ENCODE data around the gene IRAK2. TPM values are rescaled to one million over a fixed set of nuclear protein-coding genes. Genes with fewer than 3 reads are reported as not detected.

The IRAK2 gene
- total RNA-seq, 2 donors from 2014 or later = 1.1 to 2.8 TPM

GRCh38 chr3:10219737-10220136 lies 55.0 kb downstream of the IRAK2 start:
- DNase-seq (ENCODE audit: low spot score) = no peak
- Histone ChIP-seq H3K4me1 (no peaks in the 10 kb centered on the region), H3K4me3 (no peak overlapping the region), H3K36me3 (peaks cover 9% of the 10 kb centered on the region), H3K27ac (no peak overlapping the region), H3K9me3 (peaks cover 3 to 5% of the 10 kb centered on the region in 2 donors), H3K27me3 (no peaks in the 10 kb centered on the region)
- no peak for TF ChIP-seq CTCF (IDR thresholded peaks at IDR 0.05)

GRCh38 chr3:10223676-10224639 lies 59.2 kb downstream of the IRAK2 start:
- no peak for DNase-seq (ENCODE audit: low spot score)
- no peaks in the 10 kb centered on the region for H3K4me1 ChIP-seq
- H3K4me3 ChIP-seq = no peak overlapping the region
- no peaks in the 10 kb centered on the region for H3K27me3 ChIP-seq
- H3K9me3 ChIP-seq = no peaks in the 10 kb centered on the region
- H3K36me3 ChIP-seq = no peaks in the 10 kb centered on the region
- TF ChIP-seq CTCF (IDR thresholded peaks at IDR 0.05) = no peak
- no peak overlapping the region for H3K27ac ChIP-seq

- peak; percentile 60 to 85 for TF ChIP-seq CTCF (IDR thresholded peaks at IDR 0.05)
- no peak overlapping the region for H3K4me3 ChIP-seq
- no peaks in the 10 kb centered on the region for H3K4me1 ChIP-seq
- no peak overlapping the region for H3K27ac ChIP-seq
- peak; percentile 83 for DNase-seq (ENCODE audit: low spot score)
- no peaks in the 10 kb centered on the region for H3K36me3 ChIP-seq
- H3K27me3 ChIP-seq = no peaks in the 10 kb centered on the region
- H3K9me3 ChIP-seq = no peaks in the 10 kb centered on the region
These were observed 60.3 kb downstream of the IRAK2 start for GRCh38 chr3:10224794-10225665.

GRCh38 chr3:10226293-10226692 lies 61.6 kb downstream of the IRAK2 start:
- no peak for DNase-seq (ENCODE audit: low spot score)
- Histone ChIP-seq H3K4me1 (no peaks in the 10 kb centered on the region), H3K9me3 (no peaks in the 10 kb centered on the region), H3K27me3 (no peaks in the 10 kb centered on the region), H3K36me3 (no peaks in the 10 kb centered on the region), H3K27ac (no peak overlapping the region), H3K4me3 (no peak overlapping the region)
- TF ChIP-seq CTCF (IDR thresholded peaks at IDR 0.05) = no peak

- Histone ChIP-seq H3K36me3 (no peaks in the 10 kb centered on the region), H3K9me3 (no peaks in the 10 kb centered on the region), H3K4me3 (no peak overlapping the region), H3K27me3 (no peaks in the 10 kb centered on the region), H3K4me1 (no peaks in the 10 kb centered on the region), H3K27ac (no peak overlapping the region)
- TF ChIP-seq CTCF (IDR thresholded peaks at IDR 0.05) = no peak
- no peak for DNase-seq (ENCODE audit: low spot score)
These were observed 63.7 kb downstream of the IRAK2 start for GRCh38 chr3:10228248-10228950.
